ENCODE measurements around the gene SNRNP200.
"Not testable (repeated sequence)": the region's sequence is repeated elsewhere in the genome, so short reads cannot be mapped to it uniquely, and the experiment has no call there.

The SNRNP200 gene

DNA sequence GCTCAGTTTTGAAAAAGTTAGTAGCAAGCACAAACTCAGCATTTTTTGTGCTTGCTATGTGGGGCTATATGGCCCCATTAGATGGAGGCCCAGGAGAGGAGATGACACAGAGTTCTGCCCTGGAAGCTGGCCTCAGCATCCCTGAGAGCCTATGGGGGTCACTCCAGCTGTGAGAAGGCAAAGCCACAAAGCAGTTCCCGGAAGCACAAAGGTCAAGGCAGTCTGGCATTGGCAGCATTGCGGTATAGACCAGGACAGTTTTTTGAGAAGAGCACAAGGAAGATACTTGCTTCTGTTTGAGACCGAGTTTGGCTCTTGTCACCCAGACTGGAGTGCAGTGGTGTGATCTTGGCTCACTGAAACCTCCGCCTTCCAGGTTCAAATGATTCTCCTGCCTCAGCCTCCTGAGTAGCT is 12.2 kb upstream of the SNRNP200 start:
- Mint-ChIP-seq H3K9me3 (no peaks in the 10 kb centered on the region), H3K4me3 (no peak overlapping the region), H3K36me3 (ENCODE audit: low read depth) (peaks cover 7% of the 10 kb centered on the region), H3K27ac (peak overlapping the region; percentile 7), H3K27me3 (no peaks in the 10 kb centered on the region), H3K4me1 (ENCODE audit: low read depth) (peaks cover 50% of the 10 kb centered on the region)
- DNase-seq = no peak

- DNase-seq = no peak
- Mint-ChIP-seq H3K4me1 (ENCODE audit: low read depth) (peaks cover 50% of the 10 kb centered on the region), H3K27me3 (no peaks in the 10 kb centered on the region), H3K27ac (peak overlapping the region; percentile 44), H3K4me3 (no peak overlapping the region), H3K36me3 (ENCODE audit: low read depth) (peaks cover 7% of the 10 kb centered on the region), H3K9me3 (no peaks in the 10 kb centered on the region)
Measured at GRCh38 chr2:96316999-96317398, 11.7 kb upstream of the SNRNP200 start.

GRCh38 chr2:96315400-96316071 is 10.2 kb upstream of the SNRNP200 start:
- H3K27me3 Mint-ChIP-seq = no peaks in the 10 kb centered on the region
- H3K9me3 Mint-ChIP-seq = no peaks in the 10 kb centered on the region
- H3K27ac Mint-ChIP-seq = peak overlapping the region; percentile 91
- DNase-seq = peak; percentile 46
- H3K4me1 Mint-ChIP-seq (ENCODE audit: low read depth) = peaks cover 42% of the 10 kb centered on the region
- H3K4me3 Mint-ChIP-seq = peak overlapping the region; percentile 55
- H3K36me3 Mint-ChIP-seq (ENCODE audit: low read depth) = peaks cover 3% of the 10 kb centered on the region

DNA sequence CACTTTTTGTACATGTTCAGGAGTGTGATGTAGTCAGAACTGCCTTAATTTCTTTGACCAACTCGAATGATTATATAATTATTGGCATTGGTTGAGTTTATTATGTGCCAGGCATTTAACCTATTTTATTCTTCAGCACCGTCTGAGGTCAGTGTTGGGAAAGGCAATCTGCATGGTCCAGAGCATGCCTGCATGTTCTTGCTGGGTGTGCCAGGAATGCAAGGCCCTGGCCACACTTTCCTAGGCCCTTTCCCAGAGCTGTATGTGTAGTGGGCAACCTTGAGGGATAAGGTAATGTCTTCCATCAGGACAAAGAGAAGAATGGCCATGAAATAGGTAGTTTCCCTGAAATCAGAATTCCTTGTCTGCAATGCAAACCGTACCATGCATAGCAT is 9.7 kb upstream of the SNRNP200 start:
- Mint-ChIP-seq H3K27me3 (no peaks in the 10 kb centered on the region), H3K4me3 (no peak overlapping the region), H3K4me1 (ENCODE audit: low read depth) (peaks cover 37% of the 10 kb centered on the region), H3K36me3 (ENCODE audit: low read depth) (peaks cover 3% of the 10 kb centered on the region), H3K27ac (peak overlapping the region; percentile 91), H3K9me3 (no peaks in the 10 kb centered on the region)
- no peak for DNase-seq

GRCh38 chr2:96308248-96308647 is 2.9 kb upstream of the SNRNP200 start:
- H3K27ac Mint-ChIP-seq = no peak overlapping the region

DNA sequence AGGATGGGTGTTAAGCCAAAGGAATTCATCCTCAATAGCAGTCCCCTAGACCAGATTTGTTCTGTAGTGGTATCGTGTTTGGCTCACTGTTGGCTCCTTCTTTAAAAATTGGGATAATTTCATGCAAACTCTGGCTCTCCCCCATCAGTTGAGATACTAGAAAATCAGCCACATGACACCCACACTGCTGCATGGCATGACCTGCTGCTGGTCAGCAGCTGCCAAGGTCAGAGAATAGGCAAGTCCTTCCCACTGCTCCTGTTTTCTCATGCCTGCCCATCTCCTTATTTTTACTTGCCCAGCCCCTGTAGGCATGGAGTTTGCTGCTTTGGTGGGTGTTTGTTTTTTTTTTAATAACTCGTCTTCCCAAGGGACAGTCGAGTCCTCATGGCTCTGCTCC is 1.0 kb upstream of the SNRNP200 start:
- Mint-ChIP-seq H3K27ac (peak overlapping the region; percentile 100), H3K27me3 (no peaks in the 10 kb centered on the region), H3K4me1 (ENCODE audit: low read depth) (peaks cover 46% of the 10 kb centered on the region), H3K36me3 (ENCODE audit: low read depth) (peaks cover 50% of the 10 kb centered on the region), H3K4me3 (peak overlapping the region; percentile 100), H3K9me3 (no peaks in the 10 kb centered on the region)
- no peak for DNase-seq

More at GRCh38 chr2:96308248-96308647, 2.9 kb upstream of the SNRNP200 start:
- Mint-ChIP-seq H3K36me3 (ENCODE audit: low read depth) (peaks cover 31% of the 10 kb centered on the region), H3K27me3 (no peaks in the 10 kb centered on the region), H3K9me3 (no peaks in the 10 kb centered on the region), H3K4me3 (no peak overlapping the region), H3K4me1 (ENCODE audit: low read depth) (peaks cover 32% of the 10 kb centered on the region)
- no peak for DNase-seq

- Mint-ChIP-seq H3K4me1 (ENCODE audit: low read depth) (peaks cover 50% of the 10 kb centered on the region), H3K27ac (peak overlapping the region; percentile 100), H3K4me3 (peak overlapping the region; percentile 100), H3K9me3 (no peaks in the 10 kb centered on the region), H3K36me3 (ENCODE audit: low read depth) (peaks cover 54% of the 10 kb centered on the region), H3K27me3 (no peaks in the 10 kb centered on the region)
- no peak for DNase-seq
Measured at GRCh38 chr2:96305979-96306308, 598 bp upstream of the SNRNP200 start.

- H3K9me3 Mint-ChIP-seq = no peaks in the 10 kb centered on the region
- H3K27me3 Mint-ChIP-seq = no peaks in the 10 kb centered on the region
- peak overlapping the region; percentile 100 for H3K27ac Mint-ChIP-seq
- H3K36me3 Mint-ChIP-seq (ENCODE audit: low read depth) = peaks cover 67% of the 10 kb centered on the region
- no peak for DNase-seq
- H3K4me1 Mint-ChIP-seq (ENCODE audit: low read depth) = peaks cover 52% of the 10 kb centered on the region
- H3K4me3 Mint-ChIP-seq = peak overlapping the region; percentile 100
Measured at GRCh38 chr2:96304606-96305005, 740 bp downstream of the SNRNP200 start.

DNA sequence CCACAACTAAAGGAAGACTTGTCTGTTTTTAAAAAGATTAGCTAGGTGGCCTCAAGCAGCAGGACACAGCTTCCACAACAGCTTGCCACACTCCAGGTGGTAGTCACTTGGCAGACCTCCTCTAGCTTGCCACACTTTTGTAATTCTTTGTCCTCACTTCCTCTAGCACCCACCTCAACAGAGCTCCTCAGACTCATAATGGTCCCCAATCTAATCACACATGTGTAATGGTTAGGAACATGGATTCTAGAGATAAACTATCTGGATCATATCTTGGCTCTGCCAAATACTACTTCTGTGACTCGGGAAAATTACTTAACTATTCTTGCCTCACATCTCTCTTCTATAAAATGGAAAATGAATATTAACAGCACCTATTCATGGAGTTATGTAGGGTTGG is 3.5 kb downstream of the SNRNP200 start:
- Mint-ChIP-seq H3K27ac (peak overlapping the region; percentile 73), H3K36me3 (ENCODE audit: low read depth) (peaks cover 95% of the 10 kb centered on the region), H3K27me3 (no peaks in the 10 kb centered on the region), H3K4me3 (no peak overlapping the region), H3K9me3 (no peaks in the 10 kb centered on the region), H3K4me1 (ENCODE audit: low read depth) (peaks cover 52% of the 10 kb centered on the region)
- DNase-seq = no peak

GRCh38 chr2:96296925-96297324 is 8.4 kb downstream of the SNRNP200 start:
- Mint-ChIP-seq H3K9me3 (no peaks in the 10 kb centered on the region), H3K4me1 (ENCODE audit: low read depth) (peaks cover 12% of the 10 kb centered on the region), H3K4me3 (no peak overlapping the region), H3K27me3 (no peaks in the 10 kb centered on the region), H3K36me3 (ENCODE audit: low read depth) (peaks cover 100% of the 10 kb centered on the region), H3K27ac (no peak overlapping the region)
- no peak for DNase-seq

GRCh38 chr2:96294271-96294670 is 11.1 kb downstream of the SNRNP200 start:
- not testable (repeated sequence) for H3K4me3 Mint-ChIP-seq; H3K4me1 Mint-ChIP-seq (ENCODE audit: low read depth); H3K27me3 Mint-ChIP-seq; H3K9me3 Mint-ChIP-seq; DNase-seq
- Mint-ChIP-seq H3K27ac (peak overlapping the region; percentile 37), H3K36me3 (ENCODE audit: low read depth) (peaks cover 100% of the 10 kb centered on the region)

DNA sequence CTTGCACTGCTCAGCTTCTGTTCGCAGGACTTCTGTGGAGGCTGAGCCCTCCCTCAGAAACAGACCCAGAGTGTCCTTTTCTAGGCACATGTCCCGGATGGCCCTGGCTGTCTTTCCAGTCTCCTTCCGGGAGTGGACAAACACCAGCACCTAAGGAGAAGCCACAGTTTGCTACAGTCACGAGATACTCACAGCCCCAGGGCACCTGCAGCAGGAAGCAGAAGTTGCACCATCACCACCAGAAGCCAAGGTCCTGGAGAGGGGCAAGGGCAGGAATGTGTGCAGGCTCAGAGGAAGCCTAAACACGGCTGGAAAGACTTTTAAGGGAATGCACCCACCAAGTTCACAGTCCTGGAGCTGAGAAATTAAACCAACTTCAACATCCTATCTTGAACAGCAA is 13.6 kb downstream of the SNRNP200 start:
- H3K9me3 Mint-ChIP-seq = no peaks in the 10 kb centered on the region
- H3K27ac Mint-ChIP-seq = peak overlapping the region; percentile 44
- H3K27me3 Mint-ChIP-seq = no peaks in the 10 kb centered on the region
- H3K36me3 Mint-ChIP-seq (ENCODE audit: low read depth) = peaks cover 100% of the 10 kb centered on the region
- H3K4me1 Mint-ChIP-seq (ENCODE audit: low read depth) = peaks cover 3% of the 10 kb centered on the region
- H3K4me3 Mint-ChIP-seq = no peak overlapping the region
- no peak for DNase-seq

- H3K27me3 Mint-ChIP-seq = no peaks in the 10 kb centered on the region
- H3K4me1 Mint-ChIP-seq (ENCODE audit: low read depth) = peaks cover 3% of the 10 kb centered on the region
- no peak for DNase-seq
- peaks cover 100% of the 10 kb centered on the region for H3K36me3 Mint-ChIP-seq (ENCODE audit: low read depth)
- H3K4me3 Mint-ChIP-seq = no peak overlapping the region
- H3K27ac Mint-ChIP-seq = peak overlapping the region; percentile 83
- H3K9me3 Mint-ChIP-seq = no peaks in the 10 kb centered on the region
Measured at GRCh38 chr2:96287273-96287856, 18.0 kb downstream of the SNRNP200 start.

DNA sequence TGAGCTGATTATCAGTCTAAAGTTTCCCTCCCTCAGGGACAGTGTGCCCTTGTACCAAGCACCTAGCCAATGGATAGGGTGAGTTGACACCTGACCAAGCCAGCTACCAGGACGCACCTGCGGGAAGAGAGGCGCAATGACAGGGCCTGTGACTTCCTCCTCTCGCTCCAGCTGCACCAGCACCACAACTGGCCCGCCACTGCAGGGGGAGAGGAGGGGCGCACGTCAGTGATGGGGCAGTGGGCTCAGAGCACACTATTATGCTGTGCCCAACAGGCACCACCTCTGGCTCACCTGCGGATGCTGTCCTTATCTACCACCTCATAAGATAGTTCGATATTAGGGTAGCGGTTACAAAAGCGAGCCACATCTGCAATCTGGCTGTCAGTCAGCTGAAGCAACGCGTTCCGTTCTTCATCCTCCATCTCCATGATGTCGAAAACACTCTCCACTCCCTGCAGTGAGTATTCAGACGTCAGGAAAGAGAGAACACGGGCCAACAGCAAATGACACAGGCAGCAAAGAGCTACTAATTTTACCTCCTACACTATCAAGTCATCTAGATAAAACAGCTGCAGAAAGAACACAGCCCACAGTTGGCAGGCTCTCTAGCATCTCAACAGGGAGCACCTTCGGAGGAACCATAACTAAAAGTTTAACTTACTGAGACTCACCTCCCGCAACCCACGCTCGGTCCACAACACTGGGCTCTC is 28.4 kb downstream of the SNRNP200 start:
- no peaks in the 10 kb centered on the region for H3K27me3 Mint-ChIP-seq
- H3K4me1 Mint-ChIP-seq (ENCODE audit: low read depth) = peaks cover 6% of the 10 kb centered on the region
- no peaks in the 10 kb centered on the region for H3K9me3 Mint-ChIP-seq
- no peak for DNase-seq
- H3K27ac Mint-ChIP-seq = peak overlapping the region; percentile 8
- peaks cover 93% of the 10 kb centered on the region for H3K36me3 Mint-ChIP-seq (ENCODE audit: low read depth)
- no peak overlapping the region for H3K4me3 Mint-ChIP-seq
